OCI-LY7 (cell line): Measurements from ENCODE around the gene PSMB1.

ENCODE experiments used
- CTCF ChIP-seq: fragments of 200-600 bp; sonication (generic); conservative IDR thresholded peaks from 2 replicates; pipeline ENCODE4 v1.5.1; 2014; ENCODE audit warnings: mild to moderate bottlenecking, antibody characterized with exemption, low read length, moderate library complexity, mixed read lengths
- EZH2phosphoT487 ChIP-seq: fragments of 200-600 bp; sonication (generic); IDR thresholded peaks from 2 replicates; pipeline ENCODE4 v1.6.1; 2018; ENCODE audit warnings: low read depth, borderline replicate concordance, mild to moderate bottlenecking, mixed run types, antibody characterized with exemption, low read length, moderate library complexity, mixed read lengths

- TF ChIP-seq CTCF (no peak), EZH2phosphoT487 (no peak)
Measured at GRCh38 chr6:170584954-170585498, 31.9 kb upstream of the PSMB1 start.
